ENCODE data around the gene CLPSL2.
"Not testable (repeated sequence)": the region's sequence is repeated elsewhere in the genome, so short reads cannot be mapped to it uniquely, and the experiment has no call there.

Gene CLPSL2

GRCh38 chr6:35776364-35777215, at the start of gene CLPSL2:
TSS of gene CLPSL2 (plus strand) at chr6:35776598. CDS start at chr6:35776619, 21 bp downstream.
- DNase-seq = no peak

- peak; percentile 71 for DNase-seq
These were observed 49.0 kb upstream of the CLPSL2 start for GRCh38 chr6:35727231-35727934.

DNA sequence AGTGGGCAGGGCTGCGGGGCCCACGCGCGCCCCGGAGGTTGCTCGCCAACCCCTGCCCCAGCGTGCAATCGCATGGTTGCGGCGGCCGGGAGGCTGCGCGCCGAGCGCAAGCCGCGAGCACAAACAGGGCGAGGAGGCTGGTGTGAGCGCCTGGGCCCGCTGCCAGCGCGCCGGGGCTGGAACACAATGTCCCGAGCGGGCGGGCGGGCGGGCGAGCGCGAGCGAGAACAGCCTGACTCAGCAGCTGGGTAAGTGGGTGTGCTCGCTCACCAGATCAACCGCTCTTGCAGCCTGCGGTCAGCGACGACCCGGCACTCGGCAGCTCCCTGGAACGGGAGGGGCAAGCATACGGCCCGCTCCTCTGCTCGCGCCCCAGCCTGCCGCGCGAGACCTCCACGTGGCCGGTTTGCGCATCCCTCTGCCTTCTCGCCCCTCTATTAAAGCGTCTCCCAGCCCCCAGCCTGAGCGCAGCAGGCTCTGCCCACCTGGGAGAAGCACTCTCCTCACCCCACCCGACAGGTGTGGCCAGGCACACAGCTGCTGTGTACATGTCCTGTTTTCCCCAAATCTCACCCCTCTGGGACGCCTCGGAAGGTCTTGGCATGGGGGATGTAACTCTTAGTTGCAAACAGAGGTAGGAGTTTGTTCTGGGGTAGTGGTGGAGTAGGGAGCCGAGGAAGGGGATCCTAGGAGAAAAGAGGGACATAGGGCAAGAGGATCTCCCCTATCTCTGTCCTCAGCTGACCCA, 48.3 kb upstream of the CLPSL2 start:
- DNase-seq = peak; percentile 93

GRCh38 chr6:35728683-35729678, 47.4 kb upstream of the CLPSL2 start:
- no peak for DNase-seq

- DNase-seq = no peak
These were observed 46.7 kb upstream of the CLPSL2 start for GRCh38 chr6:35729722-35730121.

GRCh38 chr6:35730745-35731413, 45.5 kb upstream of the CLPSL2 start:
- DNase-seq = no peak

- DNase-seq = peak; percentile 83
These were observed 45.0 kb upstream of the CLPSL2 start for GRCh38 chr6:35731414-35731735.

- peak; percentile 92 for DNase-seq
These were observed 44.5 kb upstream of the CLPSL2 start for GRCh38 chr6:35731736-35732532.

DNA sequence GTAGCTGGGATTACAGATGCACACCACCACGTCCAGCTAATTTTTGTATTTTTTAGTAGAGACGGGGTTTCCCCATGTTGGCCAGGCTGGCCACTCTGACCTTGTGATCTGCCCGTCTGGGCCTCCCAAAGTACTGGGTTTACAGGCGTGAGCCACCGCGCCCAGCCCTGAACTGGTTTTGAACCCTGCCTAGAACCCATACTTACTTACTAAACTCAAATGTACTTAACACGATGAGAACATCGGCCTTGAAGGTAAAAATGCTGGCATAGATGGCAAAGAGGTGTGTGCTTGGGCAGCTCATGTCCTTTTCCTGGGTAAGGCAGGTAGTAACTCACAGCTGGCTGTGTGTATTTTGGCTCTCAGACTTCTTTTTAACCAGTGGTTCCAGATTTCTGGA, 42.8 kb upstream of the CLPSL2 start:
- no peak for DNase-seq

GRCh38 chr6:35734319-35734718, 42.1 kb upstream of the CLPSL2 start:
- not testable (repeated sequence) for DNase-seq

- no peak for DNase-seq
These were observed 40.9 kb upstream of the CLPSL2 start for GRCh38 chr6:35735452-35735851.

- peak; percentile 54 for DNase-seq
These were observed 40.0 kb upstream of the CLPSL2 start for GRCh38 chr6:35736253-35736894.

- DNase-seq = no peak
These were observed 39.4 kb upstream of the CLPSL2 start, which contains the start of gene ARMC12 for GRCh38 chr6:35736982-35737412. TSS of gene ARMC12 (plus strand) at chr6:35737032. CDS start at chr6:35737109, 77 bp downstream.

- peak; percentile 81 for DNase-seq
These were observed 38.8 kb upstream of the CLPSL2 start for GRCh38 chr6:35737413-35738211.

GRCh38 chr6:35739645-35740524, 36.5 kb upstream of the CLPSL2 start:
- no peak for DNase-seq

- no peak for DNase-seq
These were observed 33.6 kb upstream of the CLPSL2 start for GRCh38 chr6:35742842-35743241.

DNA sequence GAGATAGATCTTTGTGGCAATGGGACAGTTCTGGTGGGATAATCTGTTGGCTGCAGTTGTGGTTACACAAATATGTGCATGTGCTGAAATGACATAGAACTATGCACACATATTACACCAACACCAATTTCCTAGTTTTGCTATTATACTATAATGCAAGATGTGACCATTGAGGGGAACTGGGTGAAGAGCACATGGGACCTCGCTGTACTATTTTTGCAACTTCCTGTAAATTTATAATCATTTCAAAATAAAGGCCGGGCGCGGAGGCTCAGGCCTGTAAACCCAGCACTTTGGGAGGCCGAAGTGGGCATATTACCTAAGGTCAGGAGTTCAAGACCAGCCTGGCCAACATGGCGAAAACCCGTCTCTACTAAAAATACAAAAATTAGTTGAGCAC, 30.9 kb upstream of the CLPSL2 start:
- DNase-seq = no peak

GRCh38 chr6:35746516-35746915, 29.9 kb upstream of the CLPSL2 start:
- no peak for DNase-seq

All from fibroblast of skin of right quadriceps (primary cell).